ENCODE data around the gene CREG2. TPM values are rescaled to one million over a fixed set of nuclear protein-coding genes. Genes with fewer than 3 reads are reported as not detected.

The CREG2 gene
- total RNA-seq, 2 donors from 2014 or later: 0.59 TPM; not detected in 1

DNA sequence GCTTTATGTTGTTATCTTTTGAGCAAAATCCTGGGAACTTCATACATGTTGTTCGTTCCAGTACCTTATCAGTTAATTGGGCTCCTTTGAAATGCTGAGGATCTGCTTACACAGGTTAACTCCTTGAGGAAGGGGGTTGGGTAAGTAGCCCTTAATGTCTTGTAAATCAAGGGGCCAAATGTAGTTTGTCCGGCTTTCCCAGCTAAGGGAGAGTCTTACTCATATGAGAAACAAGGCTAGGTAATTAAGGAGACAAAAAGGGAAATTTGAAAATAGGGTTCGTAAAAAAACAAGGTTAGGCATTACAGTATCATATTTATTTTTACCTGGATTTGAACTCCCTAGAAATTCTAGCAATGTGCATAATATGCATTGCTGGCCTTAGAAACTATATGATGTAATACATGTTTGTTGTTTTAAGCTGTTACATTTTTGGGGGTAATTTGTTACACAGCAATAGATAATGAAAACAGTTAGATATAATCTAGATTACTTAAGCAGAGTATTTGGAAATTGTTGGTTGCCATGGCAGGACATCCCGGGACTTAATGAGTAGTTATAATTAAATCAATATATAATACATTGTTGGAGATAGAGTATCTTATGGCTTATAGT lies 47.9 kb downstream of the CREG2 start:
- H3K27ac ChIP-seq: no peak overlapping the region
- no peak overlapping the region for H3K4me3 ChIP-seq
- TF ChIP-seq, protein P1, sequence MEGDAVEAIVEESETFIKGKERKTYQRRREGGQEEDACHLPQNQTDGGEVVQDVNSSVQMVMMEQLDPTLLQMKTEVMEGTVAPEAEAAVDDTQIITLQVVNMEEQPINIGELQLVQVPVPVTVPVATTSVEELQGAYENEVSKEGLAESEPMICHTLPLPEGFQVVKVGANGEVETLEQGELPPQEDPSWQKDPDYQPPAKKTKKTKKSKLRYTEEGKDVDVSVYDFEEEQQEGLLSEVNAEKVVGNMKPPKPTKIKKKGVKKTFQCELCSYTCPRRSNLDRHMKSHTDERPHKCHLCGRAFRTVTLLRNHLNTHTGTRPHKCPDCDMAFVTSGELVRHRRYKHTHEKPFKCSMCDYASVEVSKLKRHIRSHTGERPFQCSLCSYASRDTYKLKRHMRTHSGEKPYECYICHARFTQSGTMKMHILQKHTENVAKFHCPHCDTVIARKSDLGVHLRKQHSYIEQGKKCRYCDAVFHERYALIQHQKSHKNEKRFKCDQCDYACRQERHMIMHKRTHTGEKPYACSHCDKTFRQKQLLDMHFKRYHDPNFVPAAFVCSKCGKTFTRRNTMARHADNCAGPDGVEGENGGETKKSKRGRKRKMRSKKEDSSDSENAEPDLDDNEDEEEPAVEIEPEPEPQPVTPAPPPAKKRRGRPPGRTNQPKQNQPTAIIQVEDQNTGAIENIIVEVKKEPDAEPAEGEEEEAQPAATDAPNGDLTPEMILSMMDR (IDR thresholded peaks at IDR 0.05): no peak
- no peaks in the 10 kb centered on the region for H3K9me3 ChIP-seq
- no peaks in the 10 kb centered on the region for H3K36me3 ChIP-seq
- DNase-seq (ENCODE audit: low spot score): no peak
- no peaks in the 10 kb centered on the region for H3K27me3 ChIP-seq
- H3K4me1 ChIP-seq: no peaks in the 10 kb centered on the region

DNA sequence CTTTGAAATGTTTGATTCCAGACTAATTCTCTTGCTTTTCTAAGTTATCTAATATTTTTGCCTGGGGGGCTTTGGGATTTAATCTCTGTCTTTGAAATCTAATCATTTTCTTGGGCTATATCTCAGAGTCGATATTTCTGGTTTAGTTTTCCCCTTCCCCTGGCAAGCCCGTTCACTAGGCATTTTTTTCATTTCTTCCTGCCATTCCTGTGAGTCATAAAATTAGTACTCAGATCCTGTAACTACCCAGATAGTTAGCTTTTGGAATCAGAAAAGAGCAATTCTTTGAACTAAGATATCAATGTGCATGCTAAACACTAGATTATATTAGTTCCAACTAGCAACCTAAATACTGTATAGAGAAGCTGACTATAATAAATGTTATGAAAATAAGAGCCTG lies 49.4 kb downstream of the CREG2 start:
- H3K27me3 ChIP-seq: no peaks in the 10 kb centered on the region
- no peak for DNase-seq (ENCODE audit: low spot score)
- H3K27ac ChIP-seq: no peak overlapping the region
- H3K9me3 ChIP-seq: no peaks in the 10 kb centered on the region
- H3K4me1 ChIP-seq: no peaks in the 10 kb centered on the region
- H3K4me3 ChIP-seq: no peak overlapping the region
- H3K36me3 ChIP-seq: no peaks in the 10 kb centered on the region
- TF ChIP-seq, protein P1 (IDR thresholded peaks at IDR 0.05): no peak

DNA sequence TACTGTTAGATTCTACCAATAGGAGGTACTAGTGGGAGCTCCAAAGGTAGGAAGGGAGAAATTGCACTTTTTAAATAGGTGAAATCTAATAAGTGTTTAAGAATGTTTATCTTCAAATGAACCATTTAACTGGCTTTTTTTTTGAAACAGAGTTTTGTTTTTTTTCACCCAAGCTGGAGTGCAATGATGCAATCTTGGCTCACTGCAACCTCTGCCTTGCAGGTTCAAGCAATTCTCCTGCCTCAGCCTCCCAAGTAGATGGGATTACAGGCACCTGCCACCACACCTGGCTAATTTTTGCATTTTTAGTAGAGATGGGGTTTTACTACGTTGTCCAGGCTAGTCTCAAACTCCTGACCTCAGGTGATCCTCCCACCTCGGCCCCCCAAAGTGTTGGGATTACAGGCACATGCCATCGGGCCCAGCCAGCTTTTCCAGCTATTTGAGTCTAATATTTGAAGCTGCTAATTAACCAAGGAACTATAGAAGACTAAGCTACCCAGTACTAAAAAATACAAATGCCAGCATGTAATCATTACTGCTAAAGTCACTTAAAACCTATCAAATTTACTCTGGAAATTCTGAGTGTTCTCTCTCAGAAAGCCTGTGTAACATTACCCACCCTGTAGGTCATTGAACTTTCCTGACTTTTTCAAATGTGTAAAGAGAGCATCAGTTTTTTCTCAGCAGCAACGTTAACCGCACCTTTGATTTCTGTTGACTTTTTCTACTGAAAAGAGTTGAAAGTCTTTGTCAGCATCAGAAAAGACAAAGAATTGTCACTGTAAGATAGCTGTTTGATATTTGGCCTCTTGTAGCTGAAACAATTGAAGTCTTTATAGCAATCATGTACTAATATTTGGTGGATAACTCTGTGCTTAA lies 54.2 kb downstream of the CREG2 start:
- TF ChIP-seq, protein P1 (IDR thresholded peaks at IDR 0.05): no peak
- DNase-seq (ENCODE audit: low spot score): no peak
- H3K27me3 ChIP-seq: no peaks in the 10 kb centered on the region

DNA sequence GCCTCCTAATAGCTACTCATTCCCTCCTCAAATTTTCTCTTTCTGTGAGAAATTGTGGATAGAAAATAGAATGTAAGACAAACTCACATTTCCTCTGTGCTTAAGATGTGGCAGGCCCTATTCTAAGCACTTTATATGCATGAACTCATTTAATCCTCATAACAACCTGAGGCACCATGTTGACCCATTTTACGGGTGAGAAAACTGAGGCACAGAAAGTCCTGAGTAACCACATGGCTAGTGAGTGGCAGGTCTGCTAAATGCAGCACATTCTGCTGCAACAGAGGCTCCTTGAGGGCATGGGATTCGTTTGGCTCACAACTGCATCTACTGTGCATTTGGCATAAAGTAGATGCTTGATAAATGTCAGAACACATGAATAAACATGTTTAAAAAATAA lies 56.1 kb downstream of the CREG2 start:
- H3K4me1 ChIP-seq: peaks cover 0 to 8% of the 10 kb centered on the region in 2 donors
- no peaks in the 10 kb centered on the region for H3K27me3 ChIP-seq
- no peaks in the 10 kb centered on the region for H3K9me3 ChIP-seq
- H3K36me3 ChIP-seq: no peaks in the 10 kb centered on the region
- peak overlapping the region in 1 of 2 donors; percentile 32 for H3K27ac ChIP-seq
- DNase-seq (ENCODE audit: low spot score): no peak
- H3K4me3 ChIP-seq: no peak overlapping the region
- TF ChIP-seq, protein P1 (IDR thresholded peaks at IDR 0.05): no peak

More for the DNA sequence above, 54.2 kb downstream of the CREG2 start:
- Histone ChIP-seq H3K36me3 (no peaks in the 10 kb centered on the region), H3K27ac (no peak overlapping the region), H3K4me1 (peaks cover 0 to 8% of the 10 kb centered on the region in 2 donors), H3K9me3 (no peaks in the 10 kb centered on the region), H3K4me3 (no peak overlapping the region)

DNA sequence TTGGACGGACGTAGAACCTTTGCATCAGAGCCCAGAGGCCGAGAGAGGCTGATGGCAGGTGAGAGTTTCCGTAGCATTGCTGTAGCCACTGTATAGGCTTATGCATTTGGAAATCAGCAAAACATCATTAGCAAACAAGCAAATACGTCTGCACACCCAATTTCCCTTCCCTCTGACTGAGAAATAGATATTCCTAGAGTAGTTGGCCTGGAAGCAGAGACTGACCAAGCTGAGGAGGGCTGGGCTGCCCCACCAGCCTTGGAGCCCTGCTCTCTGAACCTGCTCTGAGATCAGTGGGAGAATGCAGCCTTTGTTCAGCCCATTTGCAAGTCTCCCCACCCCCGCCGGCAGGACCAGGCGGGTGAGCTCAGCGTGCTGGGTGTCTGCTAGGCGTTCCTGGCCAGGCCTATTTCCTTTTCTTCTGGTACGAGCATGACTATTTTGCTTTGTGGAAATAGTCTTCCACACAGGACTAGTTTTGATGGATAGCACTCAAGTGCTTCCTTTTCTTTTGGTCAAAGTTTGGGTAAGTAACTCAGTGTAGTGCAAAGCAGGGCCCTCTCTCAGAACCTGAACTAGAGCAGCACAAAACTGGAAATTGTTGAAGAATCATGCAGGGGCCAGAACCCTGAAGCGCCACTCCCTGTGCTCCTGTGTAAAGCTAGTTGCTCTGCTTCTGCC lies 56.9 kb downstream of the CREG2 start:
- TF ChIP-seq, protein P1 (IDR thresholded peaks at IDR 0.05): no peak
- H3K27ac ChIP-seq: peak overlapping the region; percentile 0 to 32
- H3K4me1 ChIP-seq: peaks cover 0 to 8% of the 10 kb centered on the region in 2 donors
- H3K36me3 ChIP-seq: no peaks in the 10 kb centered on the region
- peak; percentile 73 for DNase-seq (ENCODE audit: low spot score)
- no peaks in the 10 kb centered on the region for H3K27me3 ChIP-seq
- H3K4me3 ChIP-seq: no peak overlapping the region
- H3K9me3 ChIP-seq: no peaks in the 10 kb centered on the region

All from right atrium auricular region (tissue), 2 donors.